IMR-90 (cell line): ENCODE measurements around the gene CKAP2L. TPM values are rescaled to one million over a fixed set of nuclear protein-coding genes. Genes with fewer than 3 reads are reported as not detected.

Experiments used
- ATAC-seq: fragments of 200-7000 bp; cut with Tn5 transposase; 2 replicates; pipeline ENCODE4 v1.9.1; 2020; ENCODE audit warnings: low read depth, mild to moderate bottlenecking, moderate library complexity
- BruUV-seq: library from RNA; stranded (reverse); fragments of 400-500 nt; replicated peaks from 2 replicates; lab custom pipeline; 2021; lab: Mats Ljungman, UMichigan
- CTCF ChIA-PET: fragments of 300-600 bp; formaldehyde crosslinking; extraction: SDS; loops from one replicate; lab custom pipeline; 2021; ENCODE audit warnings: antibody characterized with exemption; lab: Yijun Ruan, JAX
- POLR2A ChIA-PET: fragments of 300-600 bp; sonication (Branson Sonifier 250); formaldehyde crosslinking; loops from one replicate; lab custom pipeline; 2022; ENCODE audit warnings: antibody characterized with exemption; ENCODE audit not compliant: unreplicated experiment; lab: Charles Lee
- DNase-seq: peaks from one replicate; pipeline ENCODE4 v3.0.0; 2013
- H2AFZ ChIP-seq: replicated peaks from 2 replicates; pipeline ENCODE3; 2013; ENCODE audit warnings: low read length, mild to moderate bottlenecking; ENCODE audit not compliant: poor library complexity
- H2AK5ac ChIP-seq: 2 replicates; pipeline ENCODE4 v1.6.1; 2013; ENCODE audit warnings: low read depth, low read length, inconsistent platforms
- H2AK9ac ChIP-seq: replicated peaks from 2 replicates; pipeline ENCODE3; 2013; ENCODE audit warnings: mild to moderate bottlenecking, low read depth, low read length, moderate library complexity; ENCODE audit not compliant: poor library complexity
- H2BK120ac ChIP-seq: 2 replicates; pipeline ENCODE4 v1.6.1; 2013; ENCODE audit warnings: low read depth, low read length, inconsistent platforms
- H2BK15ac ChIP-seq: 3 replicates; pipeline ENCODE4 v1.6.1; 2013; ENCODE audit warnings: low read depth, low read length, inconsistent platforms
- H2BK20ac ChIP-seq: 2 replicates; pipeline ENCODE4 v1.6.1; 2013; ENCODE audit warnings: low read depth, mild to moderate bottlenecking, inconsistent platforms, low read length, moderate library complexity
- H2BK5ac ChIP-seq: 2 replicates; pipeline ENCODE4 v1.6.1; 2013; ENCODE audit warnings: mild to moderate bottlenecking, low read depth, low read length, inconsistent platforms; ENCODE audit not compliant: poor library complexity, severe bottlenecking
- H3K14ac ChIP-seq: replicated peaks from 2 replicates; pipeline ENCODE4 v1.6.1; 2013; ENCODE audit warnings: low read depth, low read length, inconsistent platforms
- H3K18ac ChIP-seq: 2 replicates; pipeline ENCODE4 v1.6.1; 2013; ENCODE audit warnings: low read depth, low read length, control low read depth
- H3K23ac ChIP-seq: 2 replicates; pipeline ENCODE4 v1.6.1; 2013; ENCODE audit warnings: low read depth, low read length, inconsistent platforms
- H3K27ac ChIP-seq: 2 replicates; pipeline ENCODE4 v1.5.1; 2013; ENCODE audit warnings: mild to moderate bottlenecking, control low read depth, low read length; ENCODE audit not compliant: insufficient read depth
- H3K27me3 ChIP-seq: 2 replicates; pipeline ENCODE4 v1.6.1; 2013; ENCODE audit warnings: low read length; ENCODE audit not compliant: control insufficient read depth, insufficient read depth
- H3K36me3 ChIP-seq: 2 replicates; pipeline ENCODE4 v1.6.1; 2013; ENCODE audit warnings: low read length, mixed read lengths; ENCODE audit not compliant: control insufficient read depth, insufficient read depth
- H3K4ac ChIP-seq: 2 replicates; pipeline ENCODE4 v1.6.1; 2013; ENCODE audit warnings: low read depth, low read length, inconsistent platforms
- H3K4me1 ChIP-seq: 2 replicates; pipeline ENCODE4 v1.6.1; 2013; ENCODE audit warnings: low read length, mixed read lengths; ENCODE audit not compliant: control insufficient read depth, insufficient read depth
- H3K4me2 ChIP-seq: 2 replicates; pipeline ENCODE4 v1.6.1; 2013; ENCODE audit warnings: low read depth, mild to moderate bottlenecking, control low read depth, low read length, moderate library complexity
- H3K4me3 ChIP-seq: 2 replicates; pipeline ENCODE4 v1.5.1; 2013; ENCODE audit warnings: low read depth, mild to moderate bottlenecking, control low read depth, low read length, moderate library complexity; ENCODE audit not compliant: insufficient read depth
- H3K56ac ChIP-seq: 2 replicates; pipeline ENCODE4 v1.6.1; 2013; ENCODE audit warnings: low read length, inconsistent platforms; ENCODE audit not compliant: insufficient read depth; ENCODE audit errors: extremely low read depth
- H3K79me1 ChIP-seq, 2 experiments: 2 replicates each; pipeline ENCODE4 v1.6.1; 2013; ENCODE audit warnings: low read length in 2 of 2, inconsistent platforms in 1 of 2, low read depth in 1 of 2
- H3K9ac ChIP-seq: 2 replicates; pipeline ENCODE4 v1.6.1; 2013; ENCODE audit warnings: low read depth, low read length, control low read depth
- H3K9me1 ChIP-seq: 2 replicates; pipeline ENCODE4 v1.6.1; 2013; ENCODE audit warnings: low read length, inconsistent platforms; ENCODE audit not compliant: insufficient read depth
- H3K9me3 ChIP-seq: 2 replicates; pipeline ENCODE4 v1.6.1; 2013; ENCODE audit warnings: low read length; ENCODE audit not compliant: control insufficient read depth, insufficient read depth
- H4K20me1 ChIP-seq: 2 replicates; pipeline ENCODE4 v1.6.1; 2013; ENCODE audit warnings: low read length, inconsistent platforms; ENCODE audit not compliant: insufficient read depth
- H4K5ac ChIP-seq: 2 replicates; pipeline ENCODE4 v1.6.1; 2013; ENCODE audit warnings: mild to moderate bottlenecking, low read depth, low read length, control low read depth
- H4K8ac ChIP-seq, 2 experiments: 2 replicates each; pipeline ENCODE4 v1.6.1; 2013; ENCODE audit warnings: low read depth in 2 of 2, low read length in 2 of 2, control low read depth in 1 of 2, inconsistent platforms in 1 of 2
- H4K91ac ChIP-seq: 2 replicates; pipeline ENCODE4 v1.6.1; 2013; ENCODE audit warnings: low read depth, low read length, inconsistent platforms; ENCODE audit not compliant: insufficient read depth
- FOS ChIP-seq: fragments of 150-350 bp; IDR thresholded peaks from 2 replicates; pipeline ENCODE4 v1.6.1; 2016; ENCODE audit warnings: low read depth, low read length
- MAZ ChIP-seq: IDR thresholded peaks from 2 replicates; pipeline ENCODE4 v1.6.1; 2012; ENCODE audit warnings: low read depth, mild to moderate bottlenecking, low read length, improper control_type of control experiment, moderate library complexity, borderline replicate concordance
- WGBS, 2 experiments: methylation state at CpG; one replicate each; pipeline versions ENCODE4 v1.1.5 to v1.1.7; 2013; ENCODE audit warnings: missing lambda C conversion rate in 2 of 2; ENCODE audit not compliant: insufficient read length in 1 of 2; ENCODE audit errors: extremely low coverage in 2 of 2; 5-methylcytosine and 5-hydroxymethylcytosine counted together
- dilution Hi-C: fragments of 300-500 bp; cut with HindIII; formaldehyde crosslinking; loops from one replicate; pipeline ENCODE4 v1.14.3; 2018; ENCODE audit warnings: low sequenced_read_pairs; ENCODE audit not compliant: unreplicated experiment
- in situ Hi-C: fragments of 300-500 bp; cut with MboI; formaldehyde crosslinking; loops from 3 replicates; pipeline ENCODE4 v1.14.3; 2019; ENCODE audit warnings: low sequenced_read_pairs, inconsistent platforms, mixed read lengths
- intact Hi-C: fragments of 100-400 bp; cut with micrococcal nuclease; formaldehyde crosslinking; loops from 2 replicates; pipeline ENCODE4 v1.10.0; 2022
- polyA plus RNA-seq, 3 experiments: library from polyadenylated mRNA; depleted of rRNA; stranded (reverse); fragments of >200 nt; gene quantifications; 2 replicates each; pipeline ENCODE4 v1.2.3, GENCODE V29; 2012; ENCODE audit warnings: low replicate concordance in 1 of 3
- total RNA-seq: library from RNA; depleted of rRNA; stranded (reverse); fragments of >200 nt; gene quantifications from 2 replicates; pipeline ENCODE4 v1.2.3, GENCODE V29; 2012
- TF ChIP-seq, protein P1 (sequence below): conservative IDR thresholded peaks from 2 replicates; pipeline ENCODE4 v1.5.1; 2012; ENCODE audit warnings: mild to moderate bottlenecking, low read depth, low read length, improper control_type of control experiment

Gene CKAP2L
- total and polyA plus RNA-seq, 2 of the 4 experiments (the other 2 are of a cell fraction), result 6.4 to 9.9 TPM

DNA sequence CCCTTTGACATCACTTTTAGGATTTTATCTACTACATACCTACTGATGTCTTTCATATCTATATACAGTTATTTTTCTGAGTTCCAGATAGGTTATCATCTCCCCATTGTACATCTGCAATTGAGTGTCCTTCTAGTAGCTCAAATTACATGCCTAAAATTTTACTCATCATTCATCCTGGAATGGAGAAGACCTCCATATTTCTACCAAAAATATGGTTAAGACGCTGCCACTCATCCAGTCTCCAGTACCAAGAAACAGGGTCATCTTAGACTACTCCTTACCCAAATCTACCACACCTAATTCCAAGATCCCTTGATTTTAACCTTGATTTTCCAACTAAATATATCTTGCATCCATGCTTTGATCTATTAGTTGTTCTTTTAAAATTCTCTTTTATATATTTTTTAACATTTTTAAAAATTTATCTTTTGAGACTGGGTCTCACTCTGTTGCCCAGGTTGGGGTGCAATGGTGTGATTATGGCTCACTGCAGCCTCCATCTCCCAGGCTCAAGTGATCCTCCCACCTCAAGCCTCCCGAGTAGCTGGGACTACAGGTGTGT, 8.6 kb upstream of the CKAP2L start:
- Histone ChIP-seq H3K27me3 (no peaks in the 10 kb centered on the region), H2BK20ac (no peak overlapping the region), H3K4me3 (no peak overlapping the region), H3K79me1 (no peaks in the 10 kb centered on the region), H3K18ac (no peak overlapping the region), H3K4me1 (no peaks in the 10 kb centered on the region), H2AFZ (no peak overlapping the region), H2BK120ac (no peak overlapping the region), H4K20me1 (no peaks in the 10 kb centered on the region), H3K9ac (no peak overlapping the region), H3K36me3 (no peaks in the 10 kb centered on the region), H3K9me1 (no peaks in the 10 kb centered on the region), H4K5ac (no peak overlapping the region), H3K56ac (no peak overlapping the region), H3K4ac (no peak overlapping the region), H3K23ac (no peak overlapping the region), H4K91ac (no peak overlapping the region), H4K8ac (no peak overlapping the region), H3K14ac (no peak overlapping the region), H2BK15ac (no peak overlapping the region), H2AK9ac (no peak overlapping the region), H2AK5ac (no peak overlapping the region), H3K27ac (no peak overlapping the region), H3K4me2 (no peak overlapping the region), H2BK5ac (no peak overlapping the region), H3K9me3 (no peaks in the 10 kb centered on the region)
- in situ Hi-C loops, result no loop called here
- dilution Hi-C loops, result no loop called here
- POLR2A ChIA-PET, result no interaction called here
- ATAC-seq (no peak), DNase-seq (no peak)
- 80% methylated on average over 1 of the region's 2 CpGs; no CpG with 5 or more reads in 1 of the 2 experiments for WGBS, 2 experiments
- CTCF ChIA-PET, result interaction anchor here (1.1 to 1.4 kb wide), 2 partner anchors 11 to 169 kb away, joined by 3 to 4 read pairs; no protein-coding TSS in a partner anchor
- no TSS peak for BruUV-seq
- TF ChIP-seq, protein P1, sequence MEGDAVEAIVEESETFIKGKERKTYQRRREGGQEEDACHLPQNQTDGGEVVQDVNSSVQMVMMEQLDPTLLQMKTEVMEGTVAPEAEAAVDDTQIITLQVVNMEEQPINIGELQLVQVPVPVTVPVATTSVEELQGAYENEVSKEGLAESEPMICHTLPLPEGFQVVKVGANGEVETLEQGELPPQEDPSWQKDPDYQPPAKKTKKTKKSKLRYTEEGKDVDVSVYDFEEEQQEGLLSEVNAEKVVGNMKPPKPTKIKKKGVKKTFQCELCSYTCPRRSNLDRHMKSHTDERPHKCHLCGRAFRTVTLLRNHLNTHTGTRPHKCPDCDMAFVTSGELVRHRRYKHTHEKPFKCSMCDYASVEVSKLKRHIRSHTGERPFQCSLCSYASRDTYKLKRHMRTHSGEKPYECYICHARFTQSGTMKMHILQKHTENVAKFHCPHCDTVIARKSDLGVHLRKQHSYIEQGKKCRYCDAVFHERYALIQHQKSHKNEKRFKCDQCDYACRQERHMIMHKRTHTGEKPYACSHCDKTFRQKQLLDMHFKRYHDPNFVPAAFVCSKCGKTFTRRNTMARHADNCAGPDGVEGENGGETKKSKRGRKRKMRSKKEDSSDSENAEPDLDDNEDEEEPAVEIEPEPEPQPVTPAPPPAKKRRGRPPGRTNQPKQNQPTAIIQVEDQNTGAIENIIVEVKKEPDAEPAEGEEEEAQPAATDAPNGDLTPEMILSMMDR, result no peak
- TF ChIP-seq MAZ (no peak), FOS (no peak)
- intact Hi-C loops, result no loop called here
